LNCaP clone FGC (cell line): ENCODE results near the gene PDE9A.
"Not testable (repeated sequence)": the region's sequence is repeated elsewhere in the genome, so short reads cannot be mapped to it uniquely, and the experiment has no call there.

Source experiments
- DNase-seq: peaks from one replicate; pipeline ENCODE4 v3.0.0-alpha.2; 2011; ENCODE audit warnings: low read depth
- H3K4me3 ChIP-seq: 2 replicates; pipeline ENCODE4 v1.5.1; 2011; ENCODE audit warnings: mild to moderate bottlenecking, low read depth, low read length, control low read depth
- TF ChIP-seq, protein P1 (sequence below): IDR thresholded peaks from 2 replicates; pipeline ENCODE4 v1.5.1; 2012; ENCODE audit warnings: mild to moderate bottlenecking; ENCODE audit not compliant: control insufficient read depth, insufficient read depth; ENCODE audit errors: extremely low read depth

Gene PDE9A

DNA sequence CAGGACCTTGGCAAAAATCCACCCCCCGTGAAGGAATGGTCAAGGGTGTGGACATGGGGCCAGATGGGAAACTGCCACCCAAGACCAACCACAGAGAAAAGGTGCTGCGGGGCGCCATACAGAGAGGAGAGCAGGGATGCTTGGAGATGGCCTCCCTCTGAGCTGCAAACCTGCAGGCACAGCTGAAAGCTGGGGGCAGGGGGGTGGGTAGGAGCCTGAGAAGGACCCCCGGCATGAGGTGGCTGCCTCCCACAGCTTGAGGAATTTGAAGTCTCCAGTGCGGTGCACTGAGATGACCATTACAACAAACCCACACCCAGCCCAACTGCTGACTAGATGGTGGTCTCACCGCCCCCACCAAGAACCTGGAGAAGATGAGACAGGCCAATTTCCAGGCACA is 141.1 kb downstream of the PDE9A start:
- no peak overlapping the region for H3K4me3 ChIP-seq
- no peak for DNase-seq
- TF ChIP-seq, protein P1, sequence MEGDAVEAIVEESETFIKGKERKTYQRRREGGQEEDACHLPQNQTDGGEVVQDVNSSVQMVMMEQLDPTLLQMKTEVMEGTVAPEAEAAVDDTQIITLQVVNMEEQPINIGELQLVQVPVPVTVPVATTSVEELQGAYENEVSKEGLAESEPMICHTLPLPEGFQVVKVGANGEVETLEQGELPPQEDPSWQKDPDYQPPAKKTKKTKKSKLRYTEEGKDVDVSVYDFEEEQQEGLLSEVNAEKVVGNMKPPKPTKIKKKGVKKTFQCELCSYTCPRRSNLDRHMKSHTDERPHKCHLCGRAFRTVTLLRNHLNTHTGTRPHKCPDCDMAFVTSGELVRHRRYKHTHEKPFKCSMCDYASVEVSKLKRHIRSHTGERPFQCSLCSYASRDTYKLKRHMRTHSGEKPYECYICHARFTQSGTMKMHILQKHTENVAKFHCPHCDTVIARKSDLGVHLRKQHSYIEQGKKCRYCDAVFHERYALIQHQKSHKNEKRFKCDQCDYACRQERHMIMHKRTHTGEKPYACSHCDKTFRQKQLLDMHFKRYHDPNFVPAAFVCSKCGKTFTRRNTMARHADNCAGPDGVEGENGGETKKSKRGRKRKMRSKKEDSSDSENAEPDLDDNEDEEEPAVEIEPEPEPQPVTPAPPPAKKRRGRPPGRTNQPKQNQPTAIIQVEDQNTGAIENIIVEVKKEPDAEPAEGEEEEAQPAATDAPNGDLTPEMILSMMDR, result no peak

- no peak overlapping the region for H3K4me3 ChIP-seq
- TF ChIP-seq, protein P1, result no peak
These were observed 143.1 kb downstream of the PDE9A start for GRCh38 chr21:42796327-42797062.

GRCh38 chr21:42797522-42797921 is 144.1 kb downstream of the PDE9A start:
- TF ChIP-seq, protein P1, result no peak
- DNase-seq, result no peak
- H3K4me3 ChIP-seq, result no peak overlapping the region

More at GRCh38 chr21:42796327-42797062, 143.1 kb downstream of the PDE9A start:
- DNase-seq, result no peak

DNA sequence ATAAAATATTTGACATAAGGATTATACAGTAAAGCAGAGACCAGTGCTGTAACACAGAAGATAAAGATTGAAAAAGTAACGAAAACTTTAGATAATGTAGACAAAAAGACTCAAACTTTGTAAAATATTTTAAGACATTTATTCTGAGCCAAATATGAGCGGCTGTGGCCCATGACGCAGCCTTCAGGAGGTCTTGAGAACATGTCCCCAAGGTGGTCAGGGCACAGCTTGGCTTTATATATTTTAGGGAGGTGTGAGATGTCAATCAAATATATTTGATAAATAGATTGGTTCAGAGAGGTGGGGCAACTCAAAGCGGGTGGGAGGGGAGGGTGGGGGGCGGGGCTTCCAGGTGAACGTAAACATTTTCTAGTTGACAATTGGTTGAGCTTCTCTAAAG is 144.7 kb downstream of the PDE9A start:
- DNase-seq, result no peak
- no peak overlapping the region for H3K4me3 ChIP-seq

DNA sequence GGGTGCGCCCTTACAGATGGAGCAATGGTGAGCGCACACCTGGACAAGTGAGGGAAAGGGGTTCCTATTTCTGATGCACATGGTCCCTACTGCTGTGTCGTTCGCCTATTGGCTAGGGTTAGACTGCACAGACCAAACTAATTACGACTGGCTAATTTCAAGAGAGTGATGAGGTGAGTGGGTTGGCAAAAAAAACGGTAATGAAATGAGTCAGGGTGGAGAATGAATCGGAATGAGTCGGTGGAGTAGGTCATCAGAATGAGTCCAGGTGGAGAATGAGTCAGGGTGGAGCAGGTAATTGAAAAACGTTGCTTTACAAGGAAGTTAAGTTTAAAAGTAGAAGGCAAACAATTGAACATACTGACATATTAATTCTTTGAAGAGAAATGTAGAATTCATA is 146.1 kb downstream of the PDE9A start:
- DNase-seq, result no peak
- TF ChIP-seq, protein P1, result no peak

More for the DNA sequence above, 144.7 kb downstream of the PDE9A start:
- TF ChIP-seq, protein P1, result no peak

DNA sequence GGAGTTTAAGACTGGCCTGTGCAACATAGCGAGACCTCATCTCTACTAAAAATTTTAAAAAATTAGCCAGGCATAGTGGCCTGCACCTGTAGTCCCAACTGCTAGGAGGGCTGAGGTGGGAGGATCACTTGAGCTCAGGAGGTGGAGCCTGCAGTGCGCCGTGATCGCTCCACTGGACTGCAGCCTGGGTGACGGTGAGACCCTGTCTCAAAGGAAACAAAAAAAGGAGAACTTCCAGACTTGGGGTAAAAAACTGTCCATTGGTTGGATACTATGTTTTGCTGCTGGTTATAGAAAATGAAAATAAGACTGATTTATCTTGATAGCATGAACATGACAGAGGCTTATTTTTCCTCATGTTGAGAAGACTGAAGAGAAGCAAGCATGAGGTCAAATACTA is 146.5 kb downstream of the PDE9A start:
- TF ChIP-seq, protein P1, result no peak
- no peak overlapping the region for H3K4me3 ChIP-seq
- DNase-seq, result no peak

More for the DNA sequence above, 146.1 kb downstream of the PDE9A start:
- H3K4me3 ChIP-seq, result no peak overlapping the region

DNA sequence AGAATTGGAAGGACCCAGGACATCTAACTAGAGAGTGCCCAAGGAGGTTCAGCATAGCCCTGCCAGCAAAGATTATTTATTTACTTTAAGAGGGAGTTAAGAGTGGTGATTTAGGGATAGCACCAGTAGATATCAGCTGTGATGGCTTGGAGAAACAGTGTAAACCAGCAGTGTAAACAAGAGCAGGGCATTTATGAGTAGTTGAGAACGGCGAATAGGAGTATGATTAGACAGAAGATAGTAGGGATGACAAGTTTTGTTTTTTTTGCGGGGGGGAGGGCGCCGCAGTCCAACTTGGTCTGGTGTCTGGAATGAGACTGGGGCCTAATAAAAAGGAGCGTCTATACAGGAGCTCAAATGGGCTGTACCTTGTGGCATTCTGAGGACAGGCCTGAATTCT is 148.2 kb downstream of the PDE9A start:
- not testable (repeated sequence) for H3K4me3 ChIP-seq
- DNase-seq, result peak; percentile 91
